GM12872 (cell line): Measurements from ENCODE around the gene PSMG1.

Source experiments
- TF ChIP-seq, protein P1 (sequence below): IDR thresholded peaks from 3 replicates; pipeline ENCODE4 v1.5.1; 2011; ENCODE audit warnings: low read depth, mild to moderate bottlenecking, low read length, moderate library complexity; ENCODE audit not compliant: insufficient read depth

The PSMG1 gene

DNA sequence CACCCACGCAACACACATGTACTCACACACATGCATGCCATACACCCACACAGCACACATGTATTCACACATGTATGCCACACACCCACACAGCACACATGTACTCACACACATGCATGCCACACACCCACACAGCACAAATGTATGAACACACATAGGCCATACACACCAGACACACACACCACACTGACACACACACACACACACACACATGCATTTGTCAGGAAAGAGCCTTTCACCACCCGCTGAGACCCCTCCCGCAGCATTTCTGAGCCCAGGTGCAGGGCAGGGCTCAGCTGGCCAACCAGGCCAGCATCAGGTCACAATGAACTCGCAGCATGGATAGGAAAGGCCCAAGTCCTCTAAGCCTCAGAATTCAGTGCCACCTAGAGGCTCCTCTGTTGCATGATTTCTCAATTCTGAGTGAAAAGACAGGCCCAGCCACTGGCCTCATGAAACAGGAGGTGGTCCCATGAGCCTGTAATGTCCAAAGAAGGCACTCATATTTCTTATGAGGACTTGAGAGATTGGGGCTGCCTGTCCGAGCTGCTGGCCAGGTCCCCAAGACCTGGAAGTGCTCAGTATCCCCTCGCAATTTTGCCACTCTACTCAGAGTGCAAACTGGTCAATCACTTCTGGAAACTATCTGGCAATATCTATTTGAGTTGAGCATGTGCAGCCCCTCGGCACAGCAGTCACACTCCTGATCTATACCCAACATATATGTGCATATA is 57.3 kb downstream of the PSMG1 start:
- TF ChIP-seq, protein P1, sequence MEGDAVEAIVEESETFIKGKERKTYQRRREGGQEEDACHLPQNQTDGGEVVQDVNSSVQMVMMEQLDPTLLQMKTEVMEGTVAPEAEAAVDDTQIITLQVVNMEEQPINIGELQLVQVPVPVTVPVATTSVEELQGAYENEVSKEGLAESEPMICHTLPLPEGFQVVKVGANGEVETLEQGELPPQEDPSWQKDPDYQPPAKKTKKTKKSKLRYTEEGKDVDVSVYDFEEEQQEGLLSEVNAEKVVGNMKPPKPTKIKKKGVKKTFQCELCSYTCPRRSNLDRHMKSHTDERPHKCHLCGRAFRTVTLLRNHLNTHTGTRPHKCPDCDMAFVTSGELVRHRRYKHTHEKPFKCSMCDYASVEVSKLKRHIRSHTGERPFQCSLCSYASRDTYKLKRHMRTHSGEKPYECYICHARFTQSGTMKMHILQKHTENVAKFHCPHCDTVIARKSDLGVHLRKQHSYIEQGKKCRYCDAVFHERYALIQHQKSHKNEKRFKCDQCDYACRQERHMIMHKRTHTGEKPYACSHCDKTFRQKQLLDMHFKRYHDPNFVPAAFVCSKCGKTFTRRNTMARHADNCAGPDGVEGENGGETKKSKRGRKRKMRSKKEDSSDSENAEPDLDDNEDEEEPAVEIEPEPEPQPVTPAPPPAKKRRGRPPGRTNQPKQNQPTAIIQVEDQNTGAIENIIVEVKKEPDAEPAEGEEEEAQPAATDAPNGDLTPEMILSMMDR: peak; percentile 60
